ENCODE measurements around the gene GAS7.
A peak's percentile ranks its signal among the peaks of the same experiment; 100 is the strongest.

The GAS7 gene

GRCh38 chr17:10198509-10199249 is at the start of gene GAS7:
TSS of gene GAS7 (minus strand) at chr17:10198606.
- peak within 1 kb of the TSS; percentile 38 for H3K4me3 ChIP-seq (ENCODE audit: low read depth, low read length)
- DNase-seq (ENCODE audit: low read depth): no peak

- DNase-seq (ENCODE audit: low read depth): no peak
- H3K4me3 ChIP-seq (ENCODE audit: low read depth, low read length): no peak overlapping the region
Measured at GRCh38 chr17:10247810-10248209, 49.4 kb upstream of the GAS7 start.

GRCh38 chr17:10243883-10244844 is 45.8 kb upstream of the GAS7 start:
- H3K4me3 ChIP-seq (ENCODE audit: low read depth, low read length): no peak overlapping the region
- DNase-seq (ENCODE audit: low read depth): no peak

- no peak overlapping the region for H3K4me3 ChIP-seq (ENCODE audit: low read depth, low read length)
- DNase-seq (ENCODE audit: low read depth): no peak
Measured at GRCh38 chr17:10241781-10242180, 43.4 kb upstream of the GAS7 start.

- no peak for DNase-seq (ENCODE audit: low read depth)
- H3K4me3 ChIP-seq (ENCODE audit: low read depth, low read length): no peak overlapping the region
Measured at GRCh38 chr17:10238661-10239060, 40.3 kb upstream of the GAS7 start.

- H3K4me3 ChIP-seq (ENCODE audit: low read depth, low read length): no peak overlapping the region
- DNase-seq (ENCODE audit: low read depth): no peak
Measured at GRCh38 chr17:10234033-10234432, 35.6 kb upstream of the GAS7 start.

GRCh38 chr17:10233161-10233560 is 34.8 kb upstream of the GAS7 start:
- no peak for DNase-seq (ENCODE audit: low read depth)
- H3K4me3 ChIP-seq (ENCODE audit: low read depth, low read length): no peak overlapping the region

GRCh38 chr17:10229181-10229580 is 30.8 kb upstream of the GAS7 start:
- H3K4me3 ChIP-seq (ENCODE audit: low read depth, low read length): no peak overlapping the region
- DNase-seq (ENCODE audit: low read depth): no peak

GRCh38 chr17:10226930-10227695 is 28.7 kb upstream of the GAS7 start:
- no peak for DNase-seq (ENCODE audit: low read depth)
- no peak overlapping the region for H3K4me3 ChIP-seq (ENCODE audit: low read depth, low read length)

GRCh38 chr17:10224582-10225195 is 26.3 kb upstream of the GAS7 start:
- no peak overlapping the region for H3K4me3 ChIP-seq (ENCODE audit: low read depth, low read length)
- DNase-seq (ENCODE audit: low read depth): no peak

GRCh38 chr17:10219193-10219592 is 20.8 kb upstream of the GAS7 start:
- DNase-seq (ENCODE audit: low read depth): no peak
- H3K4me3 ChIP-seq (ENCODE audit: low read depth, low read length): no peak overlapping the region

- DNase-seq (ENCODE audit: low read depth): no peak
- H3K4me3 ChIP-seq (ENCODE audit: low read depth, low read length): no peak overlapping the region
Measured at GRCh38 chr17:10217916-10218315, 19.5 kb upstream of the GAS7 start.

- no peak overlapping the region for H3K4me3 ChIP-seq (ENCODE audit: low read depth, low read length)
- DNase-seq (ENCODE audit: low read depth): no peak
Measured at GRCh38 chr17:10216213-10216938, 18.0 kb upstream of the GAS7 start.

GRCh38 chr17:10215286-10215685 is 16.9 kb upstream of the GAS7 start:
- no peak for DNase-seq (ENCODE audit: low read depth)
- H3K4me3 ChIP-seq (ENCODE audit: low read depth, low read length): no peak overlapping the region

- no peak for DNase-seq (ENCODE audit: low read depth)
- H3K4me3 ChIP-seq (ENCODE audit: low read depth, low read length): no peak overlapping the region
Measured at GRCh38 chr17:10211666-10212065, 13.3 kb upstream of the GAS7 start.

GRCh38 chr17:10210151-10210574 is 11.8 kb upstream of the GAS7 start:
- no peak overlapping the region for H3K4me3 ChIP-seq (ENCODE audit: low read depth, low read length)
- peak; percentile 7 for DNase-seq (ENCODE audit: low read depth)

- no peak overlapping the region for H3K4me3 ChIP-seq (ENCODE audit: low read depth, low read length)
- no peak for DNase-seq (ENCODE audit: low read depth)
Measured at GRCh38 chr17:10208604-10209193, 10.3 kb upstream of the GAS7 start.

GRCh38 chr17:10207153-10207552 is 8.7 kb upstream of the GAS7 start:
- DNase-seq (ENCODE audit: low read depth): no peak
- H3K4me3 ChIP-seq (ENCODE audit: low read depth, low read length): no peak overlapping the region
